Hematopoietic multipotent progenitor cell treated with erythropoietin and hydrocortisone succinate and interleukin-3 and kit ligand, for 15 days (in vitro differentiated cells): Measurements from ENCODE around the gene CORIN.
"Not testable (repeated sequence)": the region's sequence is repeated elsewhere in the genome, so short reads cannot be mapped to it uniquely, and the experiment has no call there.

Experiments used
- DNase-seq: peaks from one replicate; pipeline ENCODE4 v3.0.0-alpha.2; 2015; ENCODE audit warnings: low spot score

CORIN gene

DNA sequence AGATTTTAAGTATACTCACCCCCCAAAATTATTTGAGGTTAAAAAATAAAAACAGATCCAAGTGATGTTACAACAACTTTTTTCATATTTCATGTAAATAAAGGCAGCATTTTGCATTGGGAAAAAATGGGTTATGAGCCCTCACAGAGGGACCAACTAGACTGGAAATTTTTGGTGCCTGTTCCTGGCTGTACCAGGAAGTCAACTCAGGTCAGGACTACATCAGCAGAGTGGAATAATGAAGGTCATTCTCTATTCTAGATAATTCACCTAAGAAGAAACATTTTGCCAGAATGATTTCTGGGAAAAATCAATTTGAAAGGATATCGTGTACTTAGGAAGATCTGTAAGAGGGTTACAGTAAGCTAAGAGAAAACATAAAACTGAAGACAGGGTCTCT, 66.8 kb downstream of the CORIN start:
- DNase-seq: no peak

DNA sequence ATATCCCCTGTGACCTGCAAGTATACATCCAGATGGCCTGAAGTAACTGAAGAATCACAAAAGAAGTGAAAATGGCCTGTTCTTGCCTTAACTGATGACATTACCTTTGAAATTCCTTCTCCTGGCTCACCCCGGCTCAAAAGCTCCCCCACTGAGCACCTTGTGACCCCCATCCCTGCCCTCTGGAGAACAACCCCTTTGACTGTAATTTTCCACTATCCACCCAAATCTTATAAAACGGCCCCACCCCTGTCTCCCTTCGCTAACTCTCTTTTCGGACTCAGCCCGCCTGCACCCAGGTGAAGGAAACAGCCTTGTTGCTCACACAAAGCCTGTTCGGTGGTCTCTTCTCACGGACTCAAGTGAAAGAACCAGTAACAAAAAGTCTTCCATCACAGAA, 69.9 kb downstream of the CORIN start:
- not testable (repeated sequence) for DNase-seq

DNA sequence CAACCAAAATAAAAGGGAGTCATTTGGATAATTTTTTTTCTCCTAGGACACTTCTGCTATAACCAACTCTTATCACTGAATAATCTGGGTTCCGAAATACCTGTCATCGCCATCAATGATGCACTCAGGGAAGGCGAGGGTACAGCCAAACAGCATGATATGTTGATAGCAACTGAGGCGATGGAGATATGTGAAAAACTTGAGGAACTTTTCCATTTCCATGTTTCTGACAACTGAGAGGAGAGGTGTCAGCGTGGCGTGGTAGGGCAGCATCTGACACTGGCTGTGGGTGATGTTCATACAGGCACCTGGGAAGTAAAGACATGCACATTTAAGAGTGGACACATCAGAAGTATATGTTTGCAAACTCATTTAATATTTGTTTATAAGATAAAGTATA, 74.6 kb downstream of the CORIN start:
- no peak for DNase-seq

DNA sequence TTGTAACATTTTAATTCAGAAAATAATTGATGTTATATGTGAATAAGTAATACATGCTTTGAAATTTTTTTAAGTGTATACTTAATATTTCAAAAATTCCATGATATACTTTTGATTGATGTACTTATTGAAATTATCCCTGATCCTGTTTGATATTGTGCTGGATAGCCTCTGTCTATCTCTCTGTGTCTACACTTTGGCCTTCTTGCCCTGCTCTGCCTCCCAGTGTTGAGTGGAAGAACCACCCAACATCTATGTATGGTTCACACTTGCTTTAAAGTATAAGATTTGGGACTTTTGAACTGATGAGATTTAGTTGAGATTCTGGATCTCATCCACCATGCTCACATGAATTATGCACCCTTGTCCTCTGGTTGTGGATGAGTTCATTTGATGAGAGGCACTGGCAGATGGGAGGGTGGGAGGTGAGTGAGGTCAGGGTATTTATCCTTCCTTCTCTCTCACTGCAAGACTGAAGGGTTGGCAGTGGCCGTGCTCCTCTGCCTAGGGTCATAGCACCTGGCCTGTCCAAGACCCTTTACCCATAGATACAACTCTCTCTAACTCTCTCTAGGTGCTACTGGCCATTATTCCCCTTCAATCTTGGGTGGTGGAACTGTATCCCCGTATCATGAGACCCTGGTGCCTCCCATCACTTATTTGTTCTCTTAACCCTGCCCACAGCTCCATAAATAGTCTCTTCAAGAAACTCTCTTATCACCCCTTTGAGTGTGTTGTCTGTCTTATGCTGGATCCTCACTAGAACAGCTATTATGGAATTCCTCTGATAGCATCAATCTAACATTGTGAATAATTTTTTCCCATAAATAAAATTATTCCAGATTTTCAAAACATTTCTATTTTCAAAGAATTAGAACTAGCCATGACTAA, 75.2 kb downstream of the CORIN start:
- no peak for DNase-seq

DNA sequence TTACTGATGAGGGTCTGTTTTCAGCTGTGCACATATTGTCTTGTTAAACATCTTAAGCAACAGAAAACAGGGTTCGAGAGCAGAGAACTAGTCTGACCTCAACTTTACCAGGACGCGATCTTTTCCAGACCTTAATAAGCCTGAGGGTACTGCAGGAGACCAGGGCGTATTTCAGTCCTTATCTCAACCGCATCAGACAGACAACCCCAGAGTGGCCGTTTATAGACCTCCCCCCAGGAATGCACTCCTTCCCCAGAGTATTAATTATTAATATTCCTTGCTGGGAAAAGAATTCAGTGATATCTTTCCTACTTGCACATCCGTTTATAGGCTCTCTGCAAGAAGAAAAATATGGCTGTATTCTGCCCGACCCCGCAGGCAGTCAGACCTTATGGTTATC, 84.6 kb downstream of the CORIN start:
- DNase-seq: not testable (repeated sequence)

DNA sequence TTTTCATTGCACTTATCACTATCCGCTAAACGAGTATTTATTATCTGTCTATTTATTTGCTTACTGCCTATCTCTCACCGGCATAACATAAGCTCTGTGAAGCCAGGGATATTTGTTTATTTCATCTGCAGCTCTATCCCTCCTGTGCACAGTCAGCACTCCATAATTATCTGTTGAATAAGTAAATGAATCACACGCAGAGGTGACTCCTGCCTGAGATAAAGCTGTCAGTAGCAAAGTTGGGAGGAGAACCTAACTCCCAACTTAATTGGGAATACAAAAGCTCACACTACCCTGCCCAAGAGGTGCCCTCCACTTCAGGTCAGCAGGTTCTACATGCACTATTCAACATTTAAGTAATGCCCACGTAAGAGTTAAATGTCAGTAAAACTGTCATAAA, 85.7 kb downstream of the CORIN start:
- no peak for DNase-seq

DNA sequence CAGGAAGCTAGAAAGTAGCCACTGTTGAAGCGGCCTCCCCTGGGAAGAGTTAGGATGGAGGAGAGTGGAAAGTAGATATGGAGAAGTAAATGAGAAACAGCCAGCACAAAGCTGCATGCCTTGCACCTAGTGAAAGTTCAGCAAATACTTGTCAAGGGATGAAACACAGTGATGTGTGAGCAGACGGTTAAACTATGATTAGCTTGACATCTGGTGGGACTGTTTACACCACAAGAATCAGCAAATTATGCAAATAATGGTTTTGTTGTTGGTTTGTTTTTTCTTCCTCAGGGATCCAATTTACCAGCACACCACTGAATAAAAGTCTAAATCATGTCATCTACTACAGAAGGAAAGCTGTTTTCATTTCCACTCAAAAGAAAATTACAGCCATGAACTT, 87.1 kb downstream of the CORIN start:
- DNase-seq: no peak

DNA sequence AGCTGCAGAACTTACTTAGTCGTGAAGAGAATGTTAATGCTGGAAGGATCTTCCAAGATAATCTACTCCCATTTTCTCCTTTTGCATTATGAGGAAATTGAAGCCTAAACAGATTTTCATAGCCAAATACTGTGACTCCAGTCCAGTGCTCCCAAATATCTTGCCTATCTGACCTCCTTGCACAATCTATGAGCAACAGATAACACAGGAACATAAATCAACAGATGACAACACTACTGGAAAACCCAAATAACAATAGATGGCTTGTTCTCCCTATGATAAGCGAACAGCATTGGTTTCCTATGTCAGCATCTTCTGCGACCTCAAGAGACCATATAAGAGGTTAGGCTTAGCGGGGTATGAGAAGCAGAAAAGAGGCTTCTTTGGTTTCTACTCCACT, 88.0 kb downstream of the CORIN start:
- DNase-seq: no peak

DNA sequence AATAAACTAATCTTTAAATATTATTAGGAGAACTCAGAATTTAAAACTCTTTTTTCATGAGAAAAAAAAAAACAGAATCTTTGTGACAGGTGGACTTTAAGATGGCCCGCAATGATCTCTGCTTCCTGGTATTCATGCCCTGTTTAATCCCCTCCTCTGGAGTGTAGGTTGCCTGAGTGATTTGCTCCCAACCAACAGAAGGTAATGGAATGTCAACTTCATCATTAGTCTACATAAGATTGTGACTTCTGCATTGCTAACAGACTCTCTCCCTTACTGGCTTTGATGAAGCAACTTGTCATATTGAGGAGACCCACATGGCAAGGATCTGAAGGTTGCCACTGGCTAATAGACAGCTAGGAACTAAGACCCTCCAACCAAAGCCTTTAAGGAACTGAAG, 88.8 kb downstream of the CORIN start:
- DNase-seq: no peak

DNA sequence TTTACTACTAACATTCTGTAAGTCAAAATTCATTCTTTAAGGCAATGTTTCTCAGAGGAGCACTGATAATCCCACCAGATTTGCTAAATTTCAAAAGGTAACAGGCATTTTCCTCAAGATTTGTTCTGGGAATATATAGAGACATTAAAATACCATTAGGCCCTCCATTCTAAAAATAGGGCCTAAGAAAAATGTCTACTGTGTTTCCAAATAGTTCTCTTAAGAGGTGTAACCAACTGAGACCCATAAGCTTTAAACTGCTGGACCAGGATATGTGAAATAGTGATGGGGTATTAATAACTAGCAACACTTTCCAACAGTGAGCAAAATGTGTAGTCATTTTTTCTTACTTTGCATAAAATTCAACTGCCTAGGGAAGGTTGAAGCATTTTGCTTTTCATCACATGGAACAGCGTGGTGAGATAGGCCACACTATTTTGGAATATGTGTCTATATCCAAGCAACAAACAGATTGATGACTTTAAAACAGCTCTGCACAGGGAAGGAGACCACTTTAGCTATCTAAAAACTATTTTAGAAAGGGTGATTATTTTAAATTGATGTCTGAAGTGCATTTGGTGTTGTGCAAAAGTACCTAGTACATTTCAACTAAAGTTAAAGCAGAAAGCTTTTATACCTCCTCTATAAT, 89.9 kb downstream of the CORIN start:
- no peak for DNase-seq

DNA sequence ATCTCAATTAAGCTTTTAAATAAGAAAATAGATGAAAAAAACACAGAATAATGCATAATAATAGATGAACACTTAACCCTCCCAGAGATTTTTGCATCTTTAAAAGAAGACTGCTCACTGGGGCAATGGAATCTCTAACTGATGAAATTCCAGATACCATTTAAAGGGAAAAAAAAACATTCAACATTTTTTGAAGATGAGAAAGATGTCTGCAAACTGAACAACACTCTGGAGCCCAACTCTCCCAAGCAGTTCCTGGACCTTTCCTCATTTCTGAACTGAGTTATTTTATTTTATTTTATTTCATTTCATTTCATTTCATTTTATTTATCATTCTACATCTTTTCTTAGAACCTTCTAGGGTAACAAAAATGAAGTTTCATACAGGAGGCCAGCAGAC, 90.7 kb downstream of the CORIN start:
- DNase-seq: no peak

DNA sequence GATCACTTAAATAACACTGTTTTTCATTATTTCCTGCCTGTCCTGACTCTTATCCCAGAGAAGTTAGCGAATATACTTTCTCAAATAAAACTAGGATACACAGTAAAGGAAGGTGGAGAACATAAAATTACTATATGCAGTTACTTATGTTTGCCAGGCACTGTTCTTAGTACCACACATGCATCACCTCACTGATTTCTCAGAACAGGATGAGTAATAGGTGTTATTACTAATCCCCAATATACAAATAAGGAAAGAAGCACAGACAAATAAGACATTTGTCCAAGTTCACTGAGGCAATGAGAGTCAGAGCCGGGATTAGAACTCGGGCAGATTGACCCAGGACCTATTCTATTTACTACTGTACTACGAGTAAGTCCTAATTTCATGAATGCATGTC, 91.7 kb downstream of the CORIN start:
- DNase-seq: no peak

DNA sequence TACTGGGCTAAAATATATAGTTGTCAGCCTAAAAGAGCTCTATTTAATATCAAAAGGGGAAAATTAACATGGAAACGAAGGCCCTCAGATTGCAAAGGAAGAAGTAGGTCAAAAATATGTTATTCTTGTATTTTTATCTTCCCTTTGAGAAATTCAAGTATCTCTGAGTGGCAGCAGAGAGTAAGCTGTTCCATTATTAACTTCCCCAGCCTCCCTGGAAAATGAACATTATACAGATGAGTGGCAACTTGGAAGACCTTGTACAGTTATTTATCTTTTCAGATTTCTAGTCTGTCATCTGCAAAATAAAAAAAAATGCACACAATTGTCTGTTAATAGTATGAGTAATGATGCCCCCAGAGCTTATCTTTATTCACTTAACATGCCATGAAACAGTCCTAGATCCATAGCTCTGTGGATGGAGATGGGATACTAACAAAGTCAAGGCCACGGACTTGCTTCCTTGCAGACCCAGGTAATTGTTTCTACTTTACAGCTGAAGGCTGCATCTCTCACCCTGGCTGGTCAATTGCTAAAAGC, 93.0 kb downstream of the CORIN start:
- DNase-seq: no peak

DNA sequence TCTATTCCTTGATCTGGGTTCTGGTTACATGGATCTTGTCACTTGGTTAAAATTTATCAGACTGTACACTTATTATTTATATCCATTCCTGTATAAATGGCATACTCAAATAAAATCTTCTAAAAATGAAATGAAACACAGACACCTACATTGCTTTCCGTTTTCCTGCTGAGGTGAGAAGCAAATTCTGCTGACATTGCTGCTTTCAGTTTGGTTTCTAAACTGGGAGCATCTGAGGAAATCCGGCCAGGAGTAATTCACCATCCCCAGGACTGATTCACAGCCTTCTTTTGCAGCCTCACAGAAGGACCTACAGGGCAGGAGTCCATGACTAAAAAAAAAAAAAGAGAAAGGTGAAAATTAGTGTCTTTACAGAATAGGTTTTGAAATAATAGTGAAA, 93.6 kb downstream of the CORIN start:
- DNase-seq: no peak

DNA sequence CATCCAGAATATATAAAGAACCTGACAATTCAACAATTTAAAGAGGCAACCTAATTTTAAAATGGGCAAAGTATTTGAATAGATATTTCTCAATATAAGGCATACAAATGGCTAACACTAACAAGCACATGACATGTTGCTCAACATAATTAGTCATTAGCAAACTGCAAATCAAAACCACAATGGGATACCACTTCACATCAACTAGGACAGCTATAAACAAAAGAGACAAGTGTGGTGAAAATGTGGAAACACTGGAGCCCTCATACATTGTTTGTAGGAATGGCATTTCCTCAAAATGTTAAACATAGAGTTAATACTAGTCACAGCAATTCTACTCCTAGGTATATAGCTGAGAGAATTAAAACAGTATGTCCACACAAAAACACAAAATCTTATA, 96.7 kb downstream of the CORIN start:
- DNase-seq: no peak

DNA sequence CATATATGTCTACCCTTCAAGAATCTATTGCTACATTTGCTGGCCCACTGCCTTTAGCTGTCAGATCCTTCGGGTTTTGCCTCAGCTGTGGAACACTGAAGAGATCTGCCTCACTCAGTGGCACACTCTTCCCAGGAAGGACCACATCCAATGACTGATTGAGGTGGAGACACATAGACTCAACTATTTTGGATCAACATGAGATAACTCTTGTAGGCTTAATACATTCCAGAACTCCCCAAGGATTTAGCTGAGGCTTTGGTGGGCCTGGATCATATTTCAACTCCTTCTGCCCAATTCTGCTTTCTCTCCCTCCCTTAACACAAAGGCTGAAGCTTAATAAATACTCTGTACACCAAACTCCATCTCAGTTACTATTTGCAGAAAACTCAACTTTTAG, 100.5 kb downstream of the CORIN start:
- DNase-seq: no peak

DNA sequence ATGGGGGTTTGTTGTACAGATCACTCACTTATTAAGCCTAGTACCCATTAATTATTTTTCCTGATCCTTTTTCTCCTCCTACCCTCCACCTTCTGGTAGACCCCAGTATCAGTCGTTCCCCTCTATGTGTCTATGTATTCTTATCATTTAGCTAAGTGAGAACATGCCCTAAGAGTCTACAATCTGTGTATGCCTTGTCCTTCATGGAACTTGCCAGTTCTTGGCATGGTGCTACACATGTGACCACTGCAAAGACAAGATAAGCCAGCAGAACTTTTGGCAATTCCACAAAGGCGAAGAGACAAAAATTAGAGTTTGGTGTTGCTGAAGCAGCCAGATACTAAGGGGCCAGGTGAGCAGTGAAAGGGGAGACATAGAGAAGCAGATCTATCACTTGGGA, 101.3 kb downstream of the CORIN start:
- DNase-seq: peak; percentile 37

DNA sequence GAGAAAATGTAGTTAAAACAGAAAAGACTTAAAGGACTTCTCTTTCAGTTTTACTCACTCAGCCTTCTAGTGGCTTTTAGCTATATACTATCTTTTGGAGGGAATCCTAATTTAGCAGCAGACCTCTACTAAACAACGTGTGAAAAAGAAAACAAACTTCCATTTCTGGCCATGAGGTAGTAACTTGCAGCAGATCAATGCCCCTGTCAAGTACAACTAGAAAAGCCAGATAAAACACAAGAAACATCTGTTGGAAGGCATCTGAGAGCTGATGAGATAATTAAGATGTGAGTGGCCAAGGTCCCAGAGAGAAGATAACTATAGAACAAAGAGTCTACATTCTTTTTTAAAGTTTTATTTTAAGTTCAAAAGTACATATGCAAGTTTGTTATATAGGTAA, 101.7 kb downstream of the CORIN start:
- DNase-seq: peak; percentile 8

DNA sequence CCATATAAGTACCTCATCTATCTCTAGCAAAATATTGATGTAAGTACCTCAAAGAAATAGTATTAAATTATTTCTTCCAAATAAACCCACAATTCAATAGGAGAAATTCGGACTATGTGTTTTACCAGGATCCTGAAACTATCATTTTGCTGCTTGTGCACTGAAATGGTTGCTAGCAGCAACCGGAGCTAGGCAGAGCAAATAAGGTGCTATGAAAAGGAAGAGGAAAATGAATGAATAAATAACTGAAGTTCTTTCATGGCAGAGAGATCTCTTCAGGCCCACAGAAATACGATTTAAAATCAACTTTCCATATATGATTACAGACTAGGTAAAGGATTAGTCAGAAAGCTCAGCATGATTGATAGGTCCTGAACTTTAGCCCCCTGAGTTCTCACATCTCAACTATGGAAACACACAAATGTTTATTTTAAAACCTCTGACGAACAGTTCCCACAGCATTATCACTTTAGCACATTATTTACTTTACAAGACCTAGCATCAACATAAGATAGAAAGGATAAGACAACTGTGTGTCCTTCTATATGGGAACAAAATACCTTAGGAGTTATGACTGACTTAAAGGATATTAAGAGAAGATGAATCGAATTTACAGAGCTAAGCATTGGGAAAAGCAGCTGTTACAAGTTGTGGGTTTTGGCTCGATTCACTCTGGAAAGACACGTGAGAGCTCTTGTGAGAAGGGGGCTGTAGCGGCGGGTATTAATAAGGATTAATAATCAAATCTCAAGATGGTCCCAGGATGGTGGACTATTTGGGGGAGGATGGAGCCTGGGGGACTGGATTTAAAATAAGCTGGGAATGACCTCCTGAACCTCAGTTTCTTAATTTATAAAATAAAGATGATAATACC, 104.3 kb downstream of the CORIN start:
- no peak for DNase-seq

DNA sequence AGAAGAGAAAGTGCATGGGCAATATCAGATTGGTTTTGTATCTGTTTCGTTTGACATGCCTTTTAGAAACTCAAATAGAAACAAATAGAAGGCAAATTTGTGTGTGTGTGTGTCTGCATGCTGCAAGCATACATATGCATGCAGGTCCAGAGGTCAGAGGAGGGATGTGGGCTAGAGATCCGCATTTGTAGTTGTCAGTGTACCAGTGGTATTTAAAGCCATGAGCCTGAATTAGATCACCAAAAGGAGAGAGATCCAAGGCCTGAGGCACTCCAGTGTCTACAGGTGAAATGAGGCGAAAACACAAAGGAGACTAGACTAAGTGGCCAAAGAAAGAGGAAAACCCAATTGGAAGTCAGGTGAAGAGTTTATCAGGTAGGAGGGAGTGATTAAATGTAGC, 106.7 kb downstream of the CORIN start:
- DNase-seq: no peak

DNA sequence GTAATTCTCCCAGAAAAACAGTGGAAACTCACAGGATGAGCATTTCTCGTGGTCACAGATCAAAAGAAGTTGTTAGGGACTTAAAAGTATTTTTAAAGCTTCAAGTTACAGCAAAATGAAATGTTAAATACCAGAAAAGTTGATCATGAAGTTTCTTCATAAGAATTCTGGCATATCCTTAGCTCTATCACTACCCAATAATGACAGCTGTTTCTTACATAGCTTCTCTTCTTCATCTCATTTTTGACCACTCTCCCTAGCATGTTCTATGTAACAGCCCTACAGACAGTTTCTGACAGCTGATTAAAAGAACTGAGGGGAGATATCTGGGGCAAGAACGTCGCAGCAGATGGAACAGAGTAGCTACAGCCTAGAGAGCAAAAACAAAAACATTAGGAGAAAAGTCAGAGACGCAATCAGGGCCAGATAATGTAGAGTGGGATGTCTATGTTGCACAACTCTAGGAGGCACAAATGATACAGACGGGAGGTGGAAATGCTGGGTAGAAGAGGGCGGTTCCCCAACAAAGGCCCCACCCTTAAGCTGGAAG, 108.7 kb downstream of the CORIN start:
- DNase-seq: no peak

DNA sequence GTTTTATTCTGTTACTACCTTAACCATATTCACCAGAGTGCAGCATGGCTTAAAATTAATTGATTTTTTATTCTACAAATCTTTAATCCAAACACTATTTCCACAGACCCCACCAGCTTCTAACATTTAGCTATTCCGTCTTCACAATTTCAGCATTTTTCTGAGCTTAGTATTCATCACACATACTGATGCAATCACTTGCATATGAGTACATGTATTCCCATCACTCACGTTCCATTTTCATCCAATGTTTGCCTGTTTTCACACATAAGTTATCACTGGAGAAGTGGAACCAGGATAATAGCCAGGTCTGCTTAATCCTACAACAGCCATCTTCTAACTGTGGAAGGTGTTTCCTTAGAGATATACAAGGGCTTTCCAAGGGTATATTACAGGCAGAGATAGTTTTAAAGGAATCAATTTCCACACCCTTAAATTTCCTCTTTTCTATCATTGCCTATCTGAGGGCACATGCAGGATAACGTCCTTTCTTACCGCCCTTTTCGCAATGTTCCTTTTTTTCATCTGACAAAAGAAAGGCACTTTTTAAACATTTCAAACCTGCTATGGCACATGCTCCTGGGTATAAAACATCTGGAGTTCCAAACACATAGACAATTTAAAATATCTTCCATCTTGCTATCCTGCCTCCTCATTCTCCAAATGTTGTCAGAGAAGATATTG, 115.8 kb downstream of the CORIN start:
- DNase-seq: no peak
